HG03097 (cell line): ENCODE data around the gene TRIM43.
"Not testable (repeated sequence)": the region's sequence is repeated elsewhere in the genome, so short reads cannot be mapped to it uniquely, and the experiment has no call there.

Experiments used
- ATAC-seq: cut with Tn5 transposase; IDR thresholded peaks from one replicate; pipeline ENCODE4 v1.9.1; 2021; ENCODE audit not compliant: unreplicated experiment, low FRiP score

The TRIM43 gene

GRCh38 chr2:95591701-95592100 is at the start of gene TRIM43:
Gene TRIM43, plus strand, starts transcription at chr2:95592001. Its CDS starts 2,023 bp downstream, at chr2:95594024.
- not testable (repeated sequence) for ATAC-seq

GRCh38 chr2:95551055-95551568 is 40.7 kb upstream of the TRIM43 start:
- ATAC-seq = no peak

GRCh38 chr2:95552911-95553310 is 38.9 kb upstream of the TRIM43 start:
- ATAC-seq = no peak

GRCh38 chr2:95569170-95569569 is 22.6 kb upstream of the TRIM43 start:
- no peak for ATAC-seq

GRCh38 chr2:95573866-95574265 is 17.9 kb upstream of the TRIM43 start:
- ATAC-seq = no peak

- ATAC-seq = no peak
Measured at GRCh38 chr2:95574506-95574905, 17.3 kb upstream of the TRIM43 start.

- no peak for ATAC-seq
Measured at GRCh38 chr2:95575857-95576256, 15.9 kb upstream of the TRIM43 start.

- no peak for ATAC-seq
Measured at GRCh38 chr2:95578539-95578938, 13.3 kb upstream of the TRIM43 start.

GRCh38 chr2:95583545-95583944 is 8.3 kb upstream of the TRIM43 start:
- ATAC-seq = not testable (repeated sequence)

GRCh38 chr2:95584321-95584720 is 7.5 kb upstream of the TRIM43 start:
- ATAC-seq = not testable (repeated sequence)

GRCh38 chr2:95589777-95590536 is 1.8 kb upstream of the TRIM43 start:
- not testable (repeated sequence) for ATAC-seq

GRCh38 chr2:95592973-95593372 is 1.2 kb downstream of the TRIM43 start:
- not testable (repeated sequence) for ATAC-seq

- ATAC-seq = not testable (repeated sequence)
Measured at GRCh38 chr2:95595012-95595411, 3.2 kb downstream of the TRIM43 start.

GRCh38 chr2:95601301-95601700 is 9.5 kb downstream of the TRIM43 start:
- not testable (repeated sequence) for ATAC-seq

GRCh38 chr2:95602146-95602545 is 10.3 kb downstream of the TRIM43 start:
- not testable (repeated sequence) for ATAC-seq

GRCh38 chr2:95608356-95608755 is 16.6 kb downstream of the TRIM43 start:
- ATAC-seq = not testable (repeated sequence)

- ATAC-seq = not testable (repeated sequence)
Measured at GRCh38 chr2:95609764-95610163, 18.0 kb downstream of the TRIM43 start.

- not testable (repeated sequence) for ATAC-seq
Measured at GRCh38 chr2:95613048-95613447, 21.2 kb downstream of the TRIM43 start.

- ATAC-seq = not testable (repeated sequence)
Measured at GRCh38 chr2:95622728-95623127, 30.9 kb downstream of the TRIM43 start.

- not testable (repeated sequence) for ATAC-seq
Measured at GRCh38 chr2:95630987-95631386, 39.2 kb downstream of the TRIM43 start.

GRCh38 chr2:95633626-95634259 is 41.9 kb downstream of the TRIM43 start:
- not testable (repeated sequence) for ATAC-seq
